Suprapubic skin (tissue), 4 donors: ENCODE data around the gene SUGCT. TPM values are rescaled to one million over a fixed set of nuclear protein-coding genes. Genes with fewer than 3 reads are reported as not detected.

Experiments used
- DNase-seq, 2 donors: peaks; one replicate each; pipeline ENCODE4 v3.0.0-alpha.2; 2019; ENCODE audit warnings: low spot score in 2 of 2
- H3K27ac ChIP-seq: fragments of 200-600 bp; sonication (generic); one replicate; pipeline ENCODE4 v1.5.1; 2019
- H3K27me3 ChIP-seq: fragments of 200-600 bp; sonication (generic); one replicate; pipeline ENCODE4 v1.5.1; 2019
- H3K36me3 ChIP-seq: fragments of 200-600 bp; sonication (generic); one replicate; pipeline ENCODE4 v1.5.1; 2019
- H3K4me1 ChIP-seq: fragments of 200-600 bp; sonication (generic); one replicate; pipeline ENCODE4 v1.5.1; 2019
- H3K4me3 ChIP-seq: fragments of 200-600 bp; sonication (generic); one replicate; pipeline ENCODE4 v1.5.1; 2019; ENCODE audit warnings: mild to moderate bottlenecking
- H3K9me3 ChIP-seq: fragments of 200-600 bp; sonication (generic); one replicate; pipeline ENCODE4 v1.5.1; 2019
- CTCF ChIP-seq, 2 donors: fragments of 200-600 bp in 1 of 2; fragments of 450-650 bp in 1 of 2; sonication (generic) in 1 of 2; IDR thresholded peaks; one replicate each; pipeline ENCODE4 v1.5.1; 2016 to 2019; ENCODE audit warnings: antibody characterized with exemption in 2 of 2, mild to moderate bottlenecking in 1 of 2, moderate library complexity in 1 of 2
- EP300 ChIP-seq: sonication (generic); formaldehyde crosslinking; IDR thresholded peaks from one replicate; pipeline ENCODE4 v1.6.1; 2017; ENCODE audit warnings: antibody characterized with exemption
- POLR2A ChIP-seq, 2 donors: fragments of 450-650 bp; IDR thresholded peaks; one replicate each; pipeline ENCODE4 v1.6.1; 2017; ENCODE audit warnings: antibody characterized with exemption in 2 of 2, mild to moderate bottlenecking in 2 of 2, moderate library complexity in 2 of 2
- POLR2AphosphoS5 ChIP-seq, 3 donors: sonication (generic); formaldehyde crosslinking; IDR thresholded peaks; one replicate each; pipeline ENCODE4 v1.6.1; 2017; ENCODE audit warnings: antibody characterized with exemption in 3 of 3
- WGBS: methylation state at CpG from one replicate; pipeline ENCODE4 v1.1.5; 2018; 5-methylcytosine and 5-hydroxymethylcytosine counted together
- total RNA-seq, 4 donors: library from RNA; depleted of rRNA; stranded (reverse); fragments of >200 nt; gene quantifications; one replicate each; pipeline ENCODE4 v1.1.0, GENCODE V29; 2016

The SUGCT gene
- total RNA-seq, 4 donors from 2014 or later: 0.73 to 2.2 (median 0.98) TPM; not detected in 1

- WGBS: 75% methylated on average over 7 of the region's 7 CpGs
- Histone ChIP-seq H3K27me3 (no peaks in the 10 kb centered on the region), H3K4me3 (no peak overlapping the region), H3K27ac (no peak overlapping the region), H3K9me3 (no peaks in the 10 kb centered on the region), H3K36me3 (no peaks in the 10 kb centered on the region), H3K4me1 (no peaks in the 10 kb centered on the region)
- TF ChIP-seq EP300 (no peak), POLR2A (IDR thresholded peaks at IDR 0.05) (no peak), POLR2AphosphoS5 (IDR thresholded peaks at IDR 0.05) (no peak), CTCF (IDR thresholded peaks at IDR 0.05) (no peak)
- DNase-seq: no peak
Measured at GRCh38 chr7:40643664-40644063, 508.9 kb downstream of the SUGCT start.

GRCh38 chr7:40644454-40645188 lies 509.8 kb downstream of the SUGCT start:
- H3K4me3 ChIP-seq: no peak overlapping the region
- H3K4me1 ChIP-seq: no peaks in the 10 kb centered on the region
- H3K27ac ChIP-seq: no peak overlapping the region
- no peaks in the 10 kb centered on the region for H3K27me3 ChIP-seq
- H3K9me3 ChIP-seq: no peaks in the 10 kb centered on the region
- no peak for TF ChIP-seq POLR2A (IDR thresholded peaks at IDR 0.05)
- no peak for TF ChIP-seq CTCF (IDR thresholded peaks at IDR 0.05)
- no peak for TF ChIP-seq EP300
- 80% methylated on average over 15 of the region's 15 CpGs for WGBS
- no peak for DNase-seq
- H3K36me3 ChIP-seq: no peaks in the 10 kb centered on the region

- H3K36me3 ChIP-seq: no peaks in the 10 kb centered on the region
- H3K27me3 ChIP-seq: no peaks in the 10 kb centered on the region
- H3K4me3 ChIP-seq: no peak overlapping the region
- H3K4me1 ChIP-seq: no peaks in the 10 kb centered on the region
- TF ChIP-seq POLR2AphosphoS5 (IDR thresholded peaks at IDR 0.05) (no peak), POLR2A (IDR thresholded peaks at IDR 0.05) (no peak), CTCF (IDR thresholded peaks at IDR 0.05) (no peak), EP300 (no peak)
- no peaks in the 10 kb centered on the region for H3K9me3 ChIP-seq
- 86% methylated on average over 4 of the region's 4 CpGs for WGBS
- no peak for DNase-seq
- no peak overlapping the region for H3K27ac ChIP-seq
Measured at GRCh38 chr7:40645197-40645596, 510.4 kb downstream of the SUGCT start.

GRCh38 chr7:40646717-40647116 lies 511.9 kb downstream of the SUGCT start:
- no peak for DNase-seq
- no peak overlapping the region for H3K27ac ChIP-seq

GRCh38 chr7:40647719-40648118 lies 512.9 kb downstream of the SUGCT start:
- no peaks in the 10 kb centered on the region for H3K9me3 ChIP-seq
- no peaks in the 10 kb centered on the region for H3K27me3 ChIP-seq
- no peak overlapping the region for H3K27ac ChIP-seq
- DNase-seq: no peak
- H3K36me3 ChIP-seq: no peaks in the 10 kb centered on the region
- WGBS: 98% methylated on average over 5 of the region's 5 CpGs
- TF ChIP-seq POLR2A (IDR thresholded peaks at IDR 0.05) (no peak), CTCF (IDR thresholded peaks at IDR 0.05) (no peak)
- no peak overlapping the region for H3K4me3 ChIP-seq
- H3K4me1 ChIP-seq: no peaks in the 10 kb centered on the region

More at GRCh38 chr7:40646717-40647116, 511.9 kb downstream of the SUGCT start:
- WGBS: 75% methylated on average over 2 of the region's 2 CpGs
- Histone ChIP-seq H3K4me3 (no peak overlapping the region), H3K4me1 (no peaks in the 10 kb centered on the region), H3K36me3 (no peaks in the 10 kb centered on the region), H3K9me3 (no peaks in the 10 kb centered on the region), H3K27me3 (no peaks in the 10 kb centered on the region)
- TF ChIP-seq POLR2AphosphoS5 (IDR thresholded peaks at IDR 0.05): no peak
- no peak for TF ChIP-seq CTCF (IDR thresholded peaks at IDR 0.05)
- TF ChIP-seq POLR2A (IDR thresholded peaks at IDR 0.05): no peak
